H9 (cell line): Measurements from ENCODE around the gene ARMC2. TPM values are rescaled to one million over a fixed set of nuclear protein-coding genes. Genes with fewer than 3 reads are reported as not detected.

Experiments
- DNase-seq: peaks from one replicate; pipeline ENCODE4 v3.0.0-alpha.2; 2017
- H2AFZ ChIP-seq: one replicate; pipeline ENCODE4 v1.6.1; 2013; ENCODE audit warnings: mild to moderate bottlenecking, low read length, control low read depth, moderate library complexity
- H2AK5ac ChIP-seq: 2 replicates; pipeline ENCODE4 v1.6.1; 2013; ENCODE audit warnings: low read length, control low read depth, mixed read lengths; ENCODE audit not compliant: insufficient read length
- H2BK120ac ChIP-seq: one replicate; pipeline ENCODE4 v1.6.1; 2013; ENCODE audit warnings: low read depth, mild to moderate bottlenecking, low read length, control low read depth, inconsistent platforms; ENCODE audit not compliant: poor library complexity, severe bottlenecking
- H2BK12ac ChIP-seq: 2 replicates; pipeline ENCODE4 v1.6.1; 2013; ENCODE audit warnings: low read length, control low read depth, mixed read lengths, low read depth; ENCODE audit not compliant: insufficient read length
- H2BK15ac ChIP-seq: 2 replicates; pipeline ENCODE4 v1.6.1; 2013; ENCODE audit warnings: low read depth, low read length, control low read depth
- H2BK20ac ChIP-seq: one replicate; pipeline ENCODE4 v1.6.1; 2013; ENCODE audit warnings: low read depth, mild to moderate bottlenecking, low read length, control low read depth, inconsistent platforms; ENCODE audit not compliant: poor library complexity, severe bottlenecking
- H2BK5ac ChIP-seq: 2 replicates; pipeline ENCODE4 v1.6.1; 2013; ENCODE audit warnings: low read length, control low read depth, mixed read lengths; ENCODE audit not compliant: insufficient read length
- H3K14ac ChIP-seq: 2 replicates; pipeline ENCODE4 v1.6.1; 2013; ENCODE audit warnings: low read length, control low read depth; ENCODE audit not compliant: insufficient read depth
- H3K18ac ChIP-seq: 2 replicates; pipeline ENCODE4 v1.6.1; 2013; ENCODE audit warnings: low read depth, mild to moderate bottlenecking, mixed read lengths, low read length, control low read depth; ENCODE audit not compliant: insufficient read length
- H3K23ac ChIP-seq: 2 replicates; pipeline ENCODE4 v1.6.1; 2013; ENCODE audit warnings: low read length, control low read depth, mixed read lengths, low read depth; ENCODE audit not compliant: insufficient read length
- H3K23me2 ChIP-seq: 2 replicates; pipeline ENCODE4 v1.6.1; 2013; ENCODE audit warnings: low read depth, mild to moderate bottlenecking, mixed read lengths, low read length, control low read depth; ENCODE audit not compliant: insufficient read length, poor library complexity, severe bottlenecking
- H3K27ac ChIP-seq: 2 replicates; pipeline ENCODE4 v1.5.1; 2013; ENCODE audit warnings: low read length, control low read depth, mixed read lengths, low read depth; ENCODE audit not compliant: insufficient read length
- H3K27me3 ChIP-seq: 2 replicates; pipeline ENCODE4 v1.6.1; 2013; ENCODE audit warnings: low read length, control low read depth, inconsistent platforms; ENCODE audit not compliant: insufficient read depth
- H3K4ac ChIP-seq: 2 replicates; pipeline ENCODE4 v1.6.1; 2013; ENCODE audit warnings: low read depth, mild to moderate bottlenecking, control low read depth, inconsistent platforms, low read length, moderate library complexity
- H3K4me1 ChIP-seq: 2 replicates; pipeline ENCODE4 v1.6.1; 2013; ENCODE audit warnings: low read length, control low read depth, inconsistent platforms; ENCODE audit not compliant: insufficient read depth
- H3K4me2 ChIP-seq: 2 replicates; pipeline ENCODE4 v1.6.1; 2013; ENCODE audit warnings: low read length, control low read depth, mixed read lengths; ENCODE audit not compliant: insufficient read length, insufficient read depth
- H3K56ac ChIP-seq: 2 replicates; pipeline ENCODE4 v1.6.1; 2013; ENCODE audit warnings: low read depth, mild to moderate bottlenecking, mixed read lengths, low read length, control low read depth; ENCODE audit not compliant: insufficient read length
- H3K79me1 ChIP-seq: 2 replicates; pipeline ENCODE4 v1.6.1; 2013; ENCODE audit warnings: low read depth, mild to moderate bottlenecking, moderate library complexity, low read length, control low read depth, inconsistent platforms; ENCODE audit not compliant: insufficient read depth, poor library complexity, severe bottlenecking
- H3K79me2 ChIP-seq: 2 replicates; pipeline ENCODE4 v1.6.1; 2013; ENCODE audit warnings: low read length, control low read depth, inconsistent platforms; ENCODE audit not compliant: insufficient read depth
- H3K9ac ChIP-seq: 2 replicates; pipeline ENCODE4 v1.6.1; 2013; ENCODE audit warnings: low read length, control low read depth, mixed read lengths; ENCODE audit not compliant: insufficient read length; ENCODE audit errors: extremely low read depth
- H3K9me3 ChIP-seq: one replicate; pipeline ENCODE4 v1.6.1; 2013; ENCODE audit warnings: low read depth, low read length, inconsistent platforms; ENCODE audit not compliant: control insufficient read depth
- H3T11ph ChIP-seq: one replicate; pipeline ENCODE4 v1.6.1; 2013; ENCODE audit warnings: mild to moderate bottlenecking, low read length, control low read depth, inconsistent platforms
- H4K20me1 ChIP-seq: one replicate; pipeline ENCODE4 v1.6.1; 2013; ENCODE audit not compliant: control insufficient read depth, insufficient read length, insufficient read depth
- H4K5ac ChIP-seq: 2 replicates; pipeline ENCODE4 v1.6.1; 2013; ENCODE audit warnings: low read depth, mild to moderate bottlenecking, mixed read lengths, low read length, control low read depth; ENCODE audit not compliant: insufficient read length
- H4K8ac ChIP-seq: replicated peaks from 2 replicates; pipeline ENCODE4 v1.6.1; 2013; ENCODE audit warnings: low read length, control low read depth, mixed read lengths, low read depth; ENCODE audit not compliant: insufficient read length
- H4K91ac ChIP-seq: 2 replicates; pipeline ENCODE4 v1.6.1; 2013; ENCODE audit warnings: low read depth, mild to moderate bottlenecking, moderate library complexity, mixed read lengths, low read length, control low read depth; ENCODE audit not compliant: insufficient read length
- H3K27ac Mint-ChIP-seq, 3 experiments: 2 replicates in 2 of 3; 3 replicates in 1 of 3; pipeline ENCODE4 v1.8.0; 2020 to 2021; ENCODE audit warnings: mixed read lengths in 3 of 3, mild to moderate bottlenecking in 1 of 3, moderate library complexity in 1 of 3
- H3K27me3 Mint-ChIP-seq: 2 replicates; pipeline ENCODE4 v1.8.0; 2021; ENCODE audit warnings: low read depth, mild to moderate bottlenecking, moderate library complexity, mixed read lengths
- H3K36me3 Mint-ChIP-seq, 3 experiments: 2 replicates in 2 of 3; 3 replicates in 1 of 3; pipeline ENCODE4 v1.8.0; 2020 to 2021; ENCODE audit warnings: low read depth in 3 of 3, mixed read lengths in 3 of 3; ENCODE audit not compliant: insufficient read depth in 1 of 3
- H3K4me1 Mint-ChIP-seq, 2 experiments: 2 replicates each; pipeline ENCODE4 v1.8.0; 2020; ENCODE audit warnings: mixed read lengths in 2 of 2
- H3K4me3 Mint-ChIP-seq, 2 experiments: 2 replicates in 1 of 2; 3 replicates in 1 of 2; pipeline ENCODE4 v1.8.0; 2020 to 2021; ENCODE audit warnings: mild to moderate bottlenecking in 2 of 2, mixed read lengths in 2 of 2, moderate library complexity in 1 of 2
- H3K9me3 Mint-ChIP-seq, 2 experiments: 2 replicates in 1 of 2; 3 replicates in 1 of 2; pipeline ENCODE4 v1.8.0; 2020; ENCODE audit warnings: mild to moderate bottlenecking in 2 of 2, mixed read lengths in 2 of 2, moderate library complexity in 1 of 2
- CTCF ChIP-seq: fragments of 200-600 bp; sonication (generic); conservative IDR thresholded peaks from 3 replicates; pipeline ENCODE4 v1.8.0; 2021; ENCODE audit warnings: antibody characterized with exemption, mild to moderate bottlenecking
- WGBS: extraction: QIAGEN DNeasy Blood & Tissue Kit; methylation state at CpG from one replicate; pipeline ENCODE4 v1.1.7; 2013; ENCODE audit warnings: missing lambda C conversion rate, low lambda C conversion rate, mixed read lengths; ENCODE audit not compliant: insufficient read length; ENCODE audit errors: extremely low coverage; 5-methylcytosine and 5-hydroxymethylcytosine counted together
- total RNA-seq: library from RNA; stranded (reverse); gene quantifications from 2 replicates; pipeline ENCODE4 v1.2.1, GENCODE V29; 2021

Gene ARMC2
- total RNA-seq, 1 experiment from 2014 or later = 2.8 TPM

DNA sequence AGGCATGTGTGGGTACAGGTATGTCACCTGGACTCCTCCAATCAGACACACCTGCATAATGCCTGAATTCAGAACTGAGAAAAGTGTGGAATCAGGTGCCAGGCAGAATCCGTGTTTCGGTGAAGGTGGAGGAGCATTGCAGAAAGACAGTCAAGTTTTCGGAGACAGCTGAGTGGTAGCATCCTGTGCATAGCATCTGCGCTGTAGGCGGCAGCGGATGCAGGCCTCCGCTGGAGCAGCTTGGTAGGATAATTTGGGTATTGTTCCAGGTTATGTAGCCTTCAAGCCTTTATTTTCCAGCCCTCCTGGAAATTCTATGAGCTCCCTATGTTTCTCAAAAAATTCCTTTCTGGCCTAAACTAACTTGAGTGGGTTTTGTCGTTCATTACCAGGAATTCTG lies 15.5 kb upstream of the ARMC2 start:
- Histone ChIP-seq H3K79me1 (no peaks in the 10 kb centered on the region), H3K27me3 (no peaks in the 10 kb centered on the region; the same call in 1 of the 2 replicates), H3K23me2 (no peaks in the 10 kb centered on the region), H3K23ac (no peak overlapping the region), H4K91ac (no peak overlapping the region), H2AK5ac (no peak overlapping the region), H3K79me2 (no peaks in the 10 kb centered on the region), H2BK20ac (no peak overlapping the region), H4K20me1 (no peaks in the 10 kb centered on the region), H2BK12ac (no peak overlapping the region), H3K18ac (no peak overlapping the region), H4K5ac (no peak overlapping the region), H3K4me1 (peaks cover 5% of the 10 kb centered on the region), H2BK5ac (no peak overlapping the region), H4K8ac (no peak overlapping the region), H3T11ph (no peak overlapping the region), H3K9me3 (no peaks in the 10 kb centered on the region), H3K4me2 (no peak overlapping the region), H3K9ac (no peak overlapping the region), H3K56ac (no peak overlapping the region), H2BK120ac (no peak overlapping the region), H2BK15ac (no peak overlapping the region), H3K14ac (no peak overlapping the region), H3K4ac (no peak overlapping the region), H2AFZ (no peak overlapping the region), H3K27ac (no peak overlapping the region)
- Mint-ChIP-seq H3K4me1 (peaks cover 5 to 6% of the 10 kb centered on the region in 2 experiments), H3K27me3 (peaks cover 10% of the 10 kb centered on the region), H3K27ac (no peak overlapping the region; a peak in 1 of 7 replicates), H3K9me3 (no peaks in the 10 kb centered on the region; a peak in 1 of 5 replicates), H3K36me3 (no peaks in the 10 kb centered on the region), H3K4me3 (no peak overlapping the region)
- WGBS = no CpG with 5 or more reads among the region's 8 CpGs
- TF ChIP-seq CTCF = no peak
- DNase-seq = no peak
